Lower leg skin (tissue), 4 donors: ENCODE measurements around the gene MAGEA11. TPM values are rescaled to one million over a fixed set of nuclear protein-coding genes. Genes with fewer than 3 reads are reported as not detected.

ENCODE experiments used
- DNase-seq, 2 donors: peaks; one replicate each; pipeline ENCODE4 v3.0.0-alpha.2; 2019; ENCODE audit warnings: low spot score in 2 of 2
- H3K4me3 ChIP-seq: fragments of 200-600 bp; sonication (generic); 2 replicates; pipeline ENCODE4 v1.5.1; 2017; ENCODE audit warnings: mild to moderate bottlenecking, low read depth; ENCODE audit not compliant: poor library complexity, severe bottlenecking
- CTCF ChIP-seq, 3 donors: fragments of 450-650 bp; IDR thresholded peaks; one replicate each; pipeline ENCODE4 v1.5.1; 2016; ENCODE audit warnings: antibody characterized with exemption in 3 of 3, mild to moderate bottlenecking in 3 of 3, moderate library complexity in 2 of 3
- POLR2A ChIP-seq, 2 donors: fragments of 450-650 bp; IDR thresholded peaks; one replicate each; pipeline ENCODE4 v1.6.1; 2016 to 2017; ENCODE audit warnings: antibody characterized with exemption in 2 of 2, mild to moderate bottlenecking in 1 of 2, moderate library complexity in 1 of 2
- WGBS, 2 donors: methylation state at CpG; one replicate each; pipeline ENCODE4 v1.1.5; 2018; 5-methylcytosine and 5-hydroxymethylcytosine counted together
- intact Hi-C: fragments of 100-400 bp; cut with DNase I; formaldehyde crosslinking; loops from one replicate; pipeline ENCODE4 v1.15.0; 2023; ENCODE audit warnings: low total_unique reads
- total RNA-seq, 4 donors: library from RNA; depleted of rRNA; stranded (reverse); fragments of >200 nt; gene quantifications; one replicate each; pipeline ENCODE4 v1.1.0, GENCODE V29; 2016

MAGEA11 gene
- total RNA-seq, 4 donors from 2014 or later, result 0.13 TPM; not detected in 3

DNA sequence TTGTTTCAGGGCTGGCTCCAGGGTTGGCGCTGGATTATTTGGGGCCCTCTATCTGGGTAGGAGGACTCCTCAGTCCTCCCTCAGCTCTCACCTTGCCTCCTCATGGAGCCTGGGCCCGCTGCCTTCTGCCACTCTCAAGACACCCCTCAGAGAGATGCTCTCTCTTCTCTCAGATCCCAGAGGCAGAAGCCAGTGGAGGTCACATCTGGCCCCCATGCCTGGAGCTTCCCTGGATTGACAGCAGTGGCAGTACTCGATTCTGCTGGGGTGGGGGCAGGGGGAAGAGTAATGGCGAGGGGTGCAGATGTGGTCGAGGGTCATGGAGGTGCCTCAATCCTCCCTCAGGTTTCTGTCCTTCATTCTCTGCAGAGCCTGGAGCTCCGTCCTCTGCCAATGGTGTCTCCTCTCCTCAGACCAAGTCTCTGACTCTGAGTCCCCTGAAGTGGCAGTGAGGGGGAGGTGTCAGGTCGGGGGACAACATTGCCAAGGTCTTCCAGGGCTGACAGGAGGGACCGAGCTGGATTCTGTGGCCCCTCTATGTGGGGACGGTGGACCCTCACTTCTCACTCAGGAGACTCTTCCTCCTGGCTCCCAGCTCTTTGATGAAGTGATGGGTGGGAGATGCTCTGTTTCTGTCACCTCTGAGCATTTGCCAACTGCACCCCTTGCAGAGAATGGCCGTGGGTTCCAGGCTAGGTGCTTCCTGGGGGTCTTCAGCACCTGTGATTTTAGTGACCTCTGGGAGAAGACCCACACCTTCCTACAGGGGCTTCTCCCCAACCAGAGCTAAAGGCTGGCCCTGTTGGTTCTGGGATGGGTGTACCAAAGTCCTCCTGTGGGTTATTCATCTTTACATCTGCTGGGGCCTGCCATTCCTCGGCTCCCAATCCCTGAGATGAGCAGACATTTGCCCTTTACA, 51.1 kb downstream of the MAGEA11 start:
- WGBS, 2 donors, result 66 to 78% methylated on average over 9 to 10 of the region's 11 CpGs
- intact Hi-C loops, result no loop called here
- DNase-seq, result peak in 1 of 2 donors; percentile 68
- no peak overlapping the region for H3K4me3 ChIP-seq
- no peak for TF ChIP-seq POLR2A (IDR thresholded peaks at IDR 0.05)
- no peak for TF ChIP-seq CTCF (IDR thresholded peaks at IDR 0.05)

Other genes with a start within 250 kb of the MAGEA11 start
- 10 to 100 TPM; 57.2 to 79.5 (median 70.7) TPM for gene IDS, start 206.8 kb upstream of the MAGEA11 start, total RNA-seq
- gene EOLA1, start 171.0 kb upstream of the MAGEA11 start, total RNA-seq, result 10 to 100 TPM in 3 of 4 donors, 1 to 10 TPM in 1; 3.9 to 13.4 (median 11.5) TPM
- gene HSFX3, start 162.1 kb upstream of the MAGEA11 start, total RNA-seq, result not detected
- gene MAGEA9B, start 124.6 kb upstream of the MAGEA11 start, total RNA-seq, result not detected
- not detected for gene HSFX2, start 116.7 kb upstream of the MAGEA11 start, total RNA-seq
- gene TMEM185A, start 80.3 kb upstream of the MAGEA11 start, total RNA-seq, result 10 to 100 TPM; 18.5 to 28.8 (median 22.1) TPM
- gene HSFX1, start 62.0 kb downstream of the MAGEA11 start, total RNA-seq, result 1 to 10 TPM in 3 of 4 donors, not detected in 1; 2.1 to 2.6 (median 2.2) TPM
- gene MAGEA9, start 69.9 kb downstream of the MAGEA11 start, total RNA-seq, result not detected
- not detected for gene MAGEA8, start 169.1 kb downstream of the MAGEA11 start, total RNA-seq
- gene HSFX4, start 217.5 kb downstream of the MAGEA11 start, total RNA-seq, result not detected
- 10 to 100 TPM; 16.0 to 22.5 (median 19.3) TPM for gene EOLA2, start 226.4 kb downstream of the MAGEA11 start, total RNA-seq